Trophoblast cell (in vitro differentiated cells and primary cell): ENCODE measurements around the gene FAM3D.

Source experiments
- DNase-seq, 2 donors: peaks; one replicate each; pipeline ENCODE4 v3.0.0-alpha.2; 2016
- H2AFZ ChIP-seq: 2 replicates; pipeline ENCODE4 v1.6.1; 2013; ENCODE audit warnings: low read length, moderate library complexity, mild to moderate bottlenecking; ENCODE audit not compliant: insufficient read depth, poor library complexity
- H2AK5ac ChIP-seq: 2 replicates; pipeline ENCODE4 v1.6.1; 2013; ENCODE audit warnings: mild to moderate bottlenecking, low read length
- H2BK120ac ChIP-seq: 2 replicates; pipeline ENCODE4 v1.6.1; 2013; ENCODE audit warnings: low read length, mild to moderate bottlenecking, moderate library complexity; ENCODE audit not compliant: insufficient read depth, poor library complexity
- H2BK12ac ChIP-seq: 2 replicates; pipeline ENCODE4 v1.6.1; 2013; ENCODE audit warnings: mild to moderate bottlenecking, low read length, moderate library complexity
- H2BK5ac ChIP-seq: 2 replicates; pipeline ENCODE4 v1.6.1; 2013; ENCODE audit warnings: low read length, low read depth, moderate library complexity, mild to moderate bottlenecking; ENCODE audit not compliant: poor library complexity
- H3K14ac ChIP-seq: 2 replicates; pipeline ENCODE4 v1.6.1; 2013; ENCODE audit warnings: mild to moderate bottlenecking, low read length
- H3K18ac ChIP-seq: 2 replicates; pipeline ENCODE4 v1.6.1; 2013; ENCODE audit warnings: mild to moderate bottlenecking, low read length
- H3K23ac ChIP-seq: 2 replicates; pipeline ENCODE4 v1.6.1; 2013; ENCODE audit warnings: low read length
- H3K27ac ChIP-seq: 2 replicates; pipeline ENCODE4 v1.5.1; 2013; ENCODE audit warnings: low read depth, mild to moderate bottlenecking, inconsistent platforms, low read length, moderate library complexity
- H3K27me3 ChIP-seq: 2 replicates; pipeline ENCODE4 v1.6.1; 2013; ENCODE audit warnings: inconsistent platforms, mild to moderate bottlenecking, low read length, moderate library complexity; ENCODE audit not compliant: insufficient read depth
- H3K36me3 ChIP-seq, 2 experiments: 1 replicate in 1 of 2; 2 replicates in 1 of 2; pipeline ENCODE4 v1.6.1; 2013; ENCODE audit warnings: low read length in 2 of 2, mild to moderate bottlenecking in 2 of 2, moderate library complexity in 1 of 2; ENCODE audit not compliant: insufficient read depth in 2 of 2, control insufficient read depth in 1 of 2
- H3K4ac ChIP-seq: 2 replicates; pipeline ENCODE4 v1.6.1; 2013; ENCODE audit warnings: low read depth, mild to moderate bottlenecking, low read length, moderate library complexity
- H3K4me1 ChIP-seq, 2 experiments: 1 replicate in 1 of 2; 2 replicates in 1 of 2; pipeline ENCODE4 v1.6.1; 2013; ENCODE audit warnings: low read length in 2 of 2, mild to moderate bottlenecking in 2 of 2, moderate library complexity in 1 of 2; ENCODE audit not compliant: insufficient read depth in 2 of 2, control insufficient read depth in 1 of 2
- H3K4me2 ChIP-seq: 2 replicates; pipeline ENCODE4 v1.6.1; 2013; ENCODE audit warnings: inconsistent platforms, mild to moderate bottlenecking, low read length, moderate library complexity
- H3K4me3 ChIP-seq: 2 replicates; pipeline ENCODE4 v1.5.1; 2013; ENCODE audit warnings: mild to moderate bottlenecking, low read depth, low read length, inconsistent platforms
- H3K79me1 ChIP-seq: one replicate; pipeline ENCODE4 v1.6.1; 2013; ENCODE audit warnings: low read length
- H3K79me2 ChIP-seq: 2 replicates; pipeline ENCODE4 v1.6.1; 2013; ENCODE audit warnings: low read length, mild to moderate bottlenecking; ENCODE audit not compliant: control insufficient read depth, insufficient read depth, poor library complexity
- H3K9ac ChIP-seq: 2 replicates; pipeline ENCODE4 v1.6.1; 2013; ENCODE audit warnings: mild to moderate bottlenecking, low read length
- H3K9me3 ChIP-seq: 2 replicates; pipeline ENCODE4 v1.6.1; 2013; ENCODE audit warnings: low read depth, mild to moderate bottlenecking, control low read depth, inconsistent platforms, low read length; ENCODE audit not compliant: insufficient read depth
- H4K12ac ChIP-seq: 2 replicates; pipeline ENCODE4 v1.6.1; 2013; ENCODE audit warnings: low read depth, mild to moderate bottlenecking, low read length, moderate library complexity
- H4K8ac ChIP-seq: 2 replicates; pipeline ENCODE4 v1.6.1; 2013; ENCODE audit warnings: low read depth, mild to moderate bottlenecking, low read length, moderate library complexity
- H4K91ac ChIP-seq: one replicate; pipeline ENCODE4 v1.6.1; 2013; ENCODE audit warnings: low read depth, mild to moderate bottlenecking, low read length, moderate library complexity
- WGBS: extraction: QIAGEN DNeasy Blood & Tissue Kit; methylation state at CpG from one replicate; pipeline ENCODE4 v1.1.7; 2013; ENCODE audit warnings: missing lambda C conversion rate; ENCODE audit not compliant: insufficient read length, insufficient coverage; ENCODE audit errors: extremely low coverage; 5-methylcytosine and 5-hydroxymethylcytosine counted together

The FAM3D gene

GRCh38 chr3:58603606-58604005 lies 63.0 kb downstream of the FAM3D start:
- DNase-seq, result no peak
- no peak overlapping the region for H2BK12ac ChIP-seq
- no peaks in the 10 kb centered on the region for H3K36me3 ChIP-seq
- no peak overlapping the region for H2BK120ac ChIP-seq
- H2BK5ac ChIP-seq, result no peak overlapping the region
- H3K27me3 ChIP-seq, result no peaks in the 10 kb centered on the region
- no peaks in the 10 kb centered on the region for H3K79me1 ChIP-seq
- no peak overlapping the region for H4K91ac ChIP-seq
- no peak overlapping the region for H4K12ac ChIP-seq
- H3K18ac ChIP-seq, result no peak overlapping the region
- no peak overlapping the region for H3K23ac ChIP-seq
- H3K4me2 ChIP-seq, result no peak overlapping the region
- no peaks in the 10 kb centered on the region for H3K79me2 ChIP-seq
- no peaks in the 10 kb centered on the region for H3K4me1 ChIP-seq
- no peak overlapping the region for H3K9ac ChIP-seq
- no peak overlapping the region for H4K8ac ChIP-seq
- no peak overlapping the region for H3K14ac ChIP-seq
- H3K9me3 ChIP-seq, result no peaks in the 10 kb centered on the region
- H2AFZ ChIP-seq, result no peak overlapping the region
- no peak overlapping the region for H2AK5ac ChIP-seq
- H3K4ac ChIP-seq, result no peak overlapping the region
- H3K4me3 ChIP-seq, result no peak overlapping the region
- H3K27ac ChIP-seq, result no peak overlapping the region

- no peaks in the 10 kb centered on the region for H3K79me2 ChIP-seq
Measured at GRCh38 chr3:58597770-58598310, 68.7 kb downstream of the FAM3D start.

DNA sequence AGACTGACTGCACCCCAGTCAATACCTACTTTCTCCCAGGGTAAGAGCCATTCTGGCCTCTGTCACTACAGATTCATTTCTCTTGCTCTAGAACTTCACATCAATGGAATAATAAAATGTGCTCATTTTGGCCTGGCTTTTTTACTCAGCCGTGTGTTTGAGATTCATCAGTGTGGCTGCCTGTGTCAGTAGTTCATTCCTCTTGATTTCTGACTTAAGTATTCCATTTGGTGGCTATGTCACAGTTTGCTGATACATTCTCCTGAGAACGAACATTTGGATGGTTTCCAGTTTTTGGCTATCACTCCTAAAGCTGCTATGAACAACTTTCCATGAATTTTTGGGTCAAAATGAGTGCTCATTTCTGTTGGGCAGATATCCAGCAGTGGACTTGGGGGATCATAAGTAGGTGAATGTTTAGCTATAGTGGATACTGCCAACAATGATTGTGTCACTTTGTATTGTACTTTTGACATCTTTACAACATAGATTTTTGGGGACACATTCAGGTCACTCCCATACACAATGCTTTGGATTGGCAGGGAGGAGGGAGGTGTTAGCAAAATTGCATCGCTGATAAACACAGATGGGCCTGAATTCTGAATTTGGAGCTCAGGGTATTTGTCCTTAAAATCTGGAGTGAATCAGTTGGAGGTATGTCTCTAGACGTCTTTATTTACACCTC lies 69.6 kb downstream of the FAM3D start:
- Histone ChIP-seq H3K4ac (no peak overlapping the region), H2BK120ac (no peak overlapping the region), H3K18ac (no peak overlapping the region), H2AK5ac (no peak overlapping the region), H3K9me3 (peaks cover 1% of the 10 kb centered on the region), H4K91ac (no peak overlapping the region), H3K4me3 (no peak overlapping the region), H4K12ac (no peak overlapping the region), H2BK5ac (no peak overlapping the region), H2AFZ (no peak overlapping the region), H3K9ac (no peak overlapping the region), H3K27ac (no peak overlapping the region), H3K36me3 (no peaks in the 10 kb centered on the region), H2BK12ac (no peak overlapping the region), H3K27me3 (no peaks in the 10 kb centered on the region), H3K4me2 (no peak overlapping the region), H3K79me1 (no peaks in the 10 kb centered on the region), H4K8ac (no peak overlapping the region), H3K23ac (no peak overlapping the region), H3K79me2 (no peaks in the 10 kb centered on the region), H3K4me1 (no peaks in the 10 kb centered on the region), H3K14ac (no peak overlapping the region)
- WGBS, result no CpG with 5 or more reads among the region's 4 CpGs
- no peak for DNase-seq

More at GRCh38 chr3:58597770-58598310, 68.7 kb downstream of the FAM3D start:
- H2BK12ac ChIP-seq, result no peak overlapping the region
- no peak overlapping the region for H4K8ac ChIP-seq
- no peaks in the 10 kb centered on the region for H3K27me3 ChIP-seq
- H3K79me1 ChIP-seq, result no peaks in the 10 kb centered on the region
- H3K14ac ChIP-seq, result no peak overlapping the region
- no peak overlapping the region for H2AFZ ChIP-seq
- H2BK5ac ChIP-seq, result no peak overlapping the region
- H3K18ac ChIP-seq, result no peak overlapping the region
- H4K91ac ChIP-seq, result no peak overlapping the region
- no peak overlapping the region for H3K23ac ChIP-seq
- H3K36me3 ChIP-seq, result no peaks in the 10 kb centered on the region
- no peak for DNase-seq
- no peak overlapping the region for H3K4me3 ChIP-seq
- H2BK120ac ChIP-seq, result no peak overlapping the region
- H4K12ac ChIP-seq, result no peak overlapping the region
- no peak overlapping the region for H2AK5ac ChIP-seq
- peaks cover 1% of the 10 kb centered on the region for H3K9me3 ChIP-seq
- H3K4me2 ChIP-seq, result no peak overlapping the region
- no peak overlapping the region for H3K27ac ChIP-seq
- no peak overlapping the region for H3K9ac ChIP-seq
- H3K4me1 ChIP-seq, result no peaks in the 10 kb centered on the region
- WGBS, result no CpG with 5 or more reads among the region's 6 CpGs
- H3K4ac ChIP-seq, result no peak overlapping the region

- H2BK12ac ChIP-seq, result no peak overlapping the region
- H3K4me1 ChIP-seq, result no peaks in the 10 kb centered on the region
- H3K27ac ChIP-seq, result no peak overlapping the region
- no CpG with 5 or more reads among the region's 5 CpGs for WGBS
- H2AFZ ChIP-seq, result no peak overlapping the region
- H4K12ac ChIP-seq, result no peak overlapping the region
- H3K79me2 ChIP-seq, result no peaks in the 10 kb centered on the region
- no peaks in the 10 kb centered on the region for H3K36me3 ChIP-seq
- H3K9ac ChIP-seq, result no peak overlapping the region
- no peaks in the 10 kb centered on the region for H3K79me1 ChIP-seq
- no peak overlapping the region for H3K18ac ChIP-seq
- no peak overlapping the region for H4K8ac ChIP-seq
- no peak overlapping the region for H3K4me3 ChIP-seq
- no peak overlapping the region for H3K23ac ChIP-seq
- no peak overlapping the region for H4K91ac ChIP-seq
- H2BK120ac ChIP-seq, result no peak overlapping the region
- H3K4ac ChIP-seq, result no peak overlapping the region
- no peak overlapping the region for H2BK5ac ChIP-seq
- H3K27me3 ChIP-seq, result no peaks in the 10 kb centered on the region
- no peak overlapping the region for H3K4me2 ChIP-seq
- H3K14ac ChIP-seq, result no peak overlapping the region
- peaks cover 1% of the 10 kb centered on the region for H3K9me3 ChIP-seq
- DNase-seq, result no peak
- H2AK5ac ChIP-seq, result no peak overlapping the region
Measured at GRCh38 chr3:58594117-58594516, 72.5 kb downstream of the FAM3D start.
